HG03159 (cell line): ENCODE data around the gene GALR1.
"Not testable (repeated sequence)": the region's sequence is repeated elsewhere in the genome, so short reads cannot be mapped to it uniquely, and the experiment has no call there.

ENCODE experiments used
- ATAC-seq: cut with Tn5 transposase; IDR thresholded peaks from one replicate; pipeline ENCODE4 v1.9.1; 2021; ENCODE audit warnings: mild to moderate bottlenecking, moderate library complexity; ENCODE audit not compliant: unreplicated experiment

The GALR1 gene

GRCh38 chr18:77250501-77250925 is 865 bp downstream of the GALR1 start:
- ATAC-seq = no peak

GRCh38 chr18:77250926-77251729 is 1.5 kb downstream of the GALR1 start:
- no peak for ATAC-seq

- no peak for ATAC-seq
Measured at GRCh38 chr18:77251730-77252050, 2.0 kb downstream of the GALR1 start.

- ATAC-seq = no peak
Measured at GRCh38 chr18:77254711-77255405, 5.2 kb downstream of the GALR1 start.

GRCh38 chr18:77255426-77256105 is 5.9 kb downstream of the GALR1 start:
- ATAC-seq = no peak

GRCh38 chr18:77262643-77263465 is 13.2 kb downstream of the GALR1 start:
- no peak for ATAC-seq

GRCh38 chr18:77263466-77263763 is 13.8 kb downstream of the GALR1 start:
- ATAC-seq = no peak

GRCh38 chr18:77267969-77268368 is 18.3 kb downstream of the GALR1 start:
- ATAC-seq = no peak

GRCh38 chr18:77268456-77268855 is 18.8 kb downstream of the GALR1 start:
- ATAC-seq = no peak

GRCh38 chr18:77271576-77272481 is 22.2 kb downstream of the GALR1 start:
- ATAC-seq = no peak

GRCh38 chr18:77290841-77291240 is 41.2 kb downstream of the GALR1 start:
- ATAC-seq = not testable (repeated sequence)

GRCh38 chr18:77298172-77298571 is 48.5 kb downstream of the GALR1 start:
- no peak for ATAC-seq

- no peak for ATAC-seq
Measured at GRCh38 chr18:77299706-77300105, 50.1 kb downstream of the GALR1 start.

- ATAC-seq = no peak
Measured at GRCh38 chr18:77300579-77300978, 50.9 kb downstream of the GALR1 start.

- ATAC-seq = no peak
Measured at GRCh38 chr18:77304268-77304667, 54.6 kb downstream of the GALR1 start.

- no peak for ATAC-seq
Measured at GRCh38 chr18:77305676-77306075, 56.0 kb downstream of the GALR1 start.

- no peak for ATAC-seq
Measured at GRCh38 chr18:77308216-77308615, 58.6 kb downstream of the GALR1 start.

- ATAC-seq = no peak
Measured at GRCh38 chr18:77314511-77314910, 64.9 kb downstream of the GALR1 start.

GRCh38 chr18:77314952-77315351 is 65.3 kb downstream of the GALR1 start:
- no peak for ATAC-seq

GRCh38 chr18:77316008-77316407 is 66.4 kb downstream of the GALR1 start:
- ATAC-seq = no peak
